Heart left ventricle (tissue), 13 donors: Measurements from ENCODE around the gene SPSB1.

Source experiments
- CTCF ChIP-seq, 12 donors: fragments of 200-600 bp; sonication (generic) in 4 of 12; IDR thresholded peaks; one replicate each; pipeline versions ENCODE4 v1.5.0 to v1.8.0; 2018 to 2022; ENCODE audit warnings: antibody characterized with exemption in 12 of 12, mild to moderate bottlenecking in 5 of 12
- POLR2A ChIP-seq, 2 donors: fragments of 450-650 bp; IDR thresholded peaks; one replicate each; pipeline ENCODE4 v1.6.1; 2017; ENCODE audit warnings: antibody characterized with exemption in 2 of 2, mild to moderate bottlenecking in 2 of 2, moderate library complexity in 2 of 2
- donor health status: ischemic (EF 13 %, LVEDD 7.1; RV severe dilation, severe dysfunction).
- donor health status: DM: no; HTN: yes; CAD: no.
- donor health status: DM: no; HTN: no; CAD: no.
- donor health status: ischemic (EF 25% LVEDD 6.9; RV normal size, moderate dysfunction).
- donor health status: ischemic (EF 25% LVEDD 5.7; RV mildly dilated, moderate dysfunction).
- donor health status: ischemic (EF 35%, LVEDD 5.7; RV mildly dilated, moderate dysfunction).
- donor health status: nonischemic (EF 11% LVEDD 7.7; RV severe dilation, severe dysfunction).
- donor health status: DM: yes; HTN: yes; CAD: no.
- donor health status: PGD.
- donor health status: ischemic (EF 29% LVEDD 5.4; RV normal size, mild dysfunction).
- donor health status: nonischemic (EF 23%, LVEDD 6.1; RV moderate dilation, normal function).

- TF ChIP-seq POLR2A (IDR thresholded peaks at IDR 0.05) (no peak), CTCF (IDR thresholded peaks at IDR 0.05) (no peak)
Measured at GRCh38 chr1:9397997-9398526, 105.4 kb downstream of the SPSB1 start.
